NCI-H526 treated with DMSO at 0.1 percent for 48 hours (cell line): ENCODE results near the gene ERCC4.

Source experiments
- DNase-seq: peaks from one replicate; lab custom pipeline; 2025; lab: John Stamatoyannopoulos, UW

Gene ERCC4

GRCh38 chr16:13911306-13911705 is 8.6 kb upstream of the ERCC4 start:
- DNase-seq = no peak

GRCh38 chr16:13911871-13912270 is 8.1 kb upstream of the ERCC4 start:
- DNase-seq = no peak

GRCh38 chr16:13912891-13913290 is 7.1 kb upstream of the ERCC4 start:
- DNase-seq = no peak

GRCh38 chr16:13913374-13914292 is 6.3 kb upstream of the ERCC4 start:
- no peak for DNase-seq

- no peak for DNase-seq
These were observed 4.8 kb upstream of the ERCC4 start for GRCh38 chr16:13915033-13915635.

GRCh38 chr16:13919330-13919682 is 648 bp upstream of the ERCC4 start:
- DNase-seq = peak; percentile 66

GRCh38 chr16:13920510-13920818 is 510 bp downstream of the ERCC4 start:
- no peak for DNase-seq

GRCh38 chr16:13921328-13921727 is 1.4 kb downstream of the ERCC4 start:
- DNase-seq = no peak

GRCh38 chr16:13923703-13924298 is 3.8 kb downstream of the ERCC4 start:
- DNase-seq = peak; percentile 45

GRCh38 chr16:13926464-13926863 is 6.5 kb downstream of the ERCC4 start:
- DNase-seq = no peak

- DNase-seq = no peak
These were observed 6.9 kb downstream of the ERCC4 start for GRCh38 chr16:13926891-13927290.

- DNase-seq = no peak
These were observed 8.7 kb downstream of the ERCC4 start for GRCh38 chr16:13928646-13929045.

- DNase-seq = no peak
These were observed 11.9 kb downstream of the ERCC4 start for GRCh38 chr16:13931845-13932244.

GRCh38 chr16:13935408-13935807 is 15.5 kb downstream of the ERCC4 start:
- no peak for DNase-seq

- no peak for DNase-seq
These were observed 16.2 kb downstream of the ERCC4 start for GRCh38 chr16:13936155-13936554.

GRCh38 chr16:13936596-13937081 is 16.7 kb downstream of the ERCC4 start:
- DNase-seq = no peak

GRCh38 chr16:13937411-13937810 is 17.5 kb downstream of the ERCC4 start:
- DNase-seq = no peak

GRCh38 chr16:13938480-13938879 is 18.5 kb downstream of the ERCC4 start:
- no peak for DNase-seq

GRCh38 chr16:13939821-13940220 is 19.9 kb downstream of the ERCC4 start:
- no peak for DNase-seq

- no peak for DNase-seq
These were observed 20.5 kb downstream of the ERCC4 start for GRCh38 chr16:13940397-13940933.

GRCh38 chr16:13944816-13945215 is 24.9 kb downstream of the ERCC4 start:
- no peak for DNase-seq

GRCh38 chr16:13945744-13946485 is 26.0 kb downstream of the ERCC4 start:
- DNase-seq = no peak
